H1 (cell line): Measurements from ENCODE around the gene UTS2B. TPM values are rescaled to one million over a fixed set of nuclear protein-coding genes. Genes with fewer than 3 reads are reported as not detected.

Source experiments
- BACH1 ChIP-seq: IDR thresholded peaks from 2 replicates; pipeline ENCODE4 v1.6.1; 2012; ENCODE audit warnings: low read length, improper control_type of control experiment
- EP300 ChIP-seq, 2 experiments: IDR thresholded peaks; 1 replicate in 1 of 2; 2 replicates in 1 of 2; pipeline ENCODE4 v1.6.1; 2011 to 2012; ENCODE audit warnings: low read depth in 2 of 2, low read length in 2 of 2, mild to moderate bottlenecking in 2 of 2, borderline replicate concordance in 1 of 2, inconsistent platforms in 1 of 2, moderate library complexity in 1 of 2
- SP1 ChIP-seq: IDR thresholded peaks from 2 replicates; pipeline ENCODE4 v1.6.1; 2011; ENCODE audit warnings: low read depth, low read length
- polyA plus RNA-seq, 7 experiments: library from polyadenylated mRNA; depleted of rRNA in 3 of 7; stranded (reverse) in 5 of 7; unstranded in 2 of 7; fragments of >200 nt in 5 of 7; fragments of 200-250 nt in 2 of 7; gene quantifications; 1 replicate in 5 of 7; 2 replicates in 1 of 7; 4 replicates in 1 of 7; pipeline versions ENCODE4 v1.2.1 to v1.2.3, GENCODE V29; 2011 to 2013; ENCODE audit warnings: missing spikeins in 2 of 7, mixed read lengths in 2 of 7
- total RNA-seq: library from RNA; stranded (reverse); fragmentation: NEBNext Ultra II Directional; extraction: Animal tissue kit (Norgen Biotek cat#: 25700); gene quantifications from 2 replicates; pipeline ENCODE4 v1.2.1, GENCODE V29; 2021
- TF ChIP-seq, protein P1 (sequence below): IDR thresholded peaks from 2 replicates; pipeline ENCODE4 v1.6.1; 2012; ENCODE audit warnings: low read length, inconsistent platforms
- TF ChIP-seq, protein P2 (sequence below): IDR thresholded peaks from 2 replicates; pipeline ENCODE4 v1.6.1; 2011; ENCODE audit warnings: low read length, improper control_type of control experiment

UTS2B gene
- total and polyA plus RNA-seq, 2 of the 8 experiments (the other 6 are each of a cell fraction or from before 2014, with no cell fraction given), result not detected

DNA sequence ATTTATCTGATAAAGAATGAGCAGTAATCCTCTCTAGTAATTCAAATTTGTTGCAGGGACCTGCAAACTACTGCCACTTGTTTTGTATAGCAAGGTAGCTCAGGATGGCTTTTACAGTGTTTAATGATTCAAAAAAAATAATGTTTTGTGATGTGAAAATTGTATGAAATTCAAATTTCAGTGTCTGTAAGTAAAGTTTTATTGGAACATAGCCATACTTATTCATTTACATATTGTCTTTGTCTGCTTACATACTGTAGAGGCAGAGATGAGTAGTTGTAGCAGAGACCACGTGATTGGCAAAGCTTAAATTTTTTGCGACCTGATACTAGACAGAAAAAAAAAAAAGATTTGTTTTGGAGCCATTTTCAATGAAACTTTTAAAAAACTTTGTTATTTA lies 6.5 kb upstream of the UTS2B start (continued):
- TF ChIP-seq BACH1 (no peak), SP1 (no peak), EP300 (IDR thresholded peaks at IDR 0.05; ENCODE audit: borderline replicate concordance in 1 of 2, low read depth in 2 of 2, low read length in 2 of 2) (no peak)
- TF ChIP-seq, protein P1, sequence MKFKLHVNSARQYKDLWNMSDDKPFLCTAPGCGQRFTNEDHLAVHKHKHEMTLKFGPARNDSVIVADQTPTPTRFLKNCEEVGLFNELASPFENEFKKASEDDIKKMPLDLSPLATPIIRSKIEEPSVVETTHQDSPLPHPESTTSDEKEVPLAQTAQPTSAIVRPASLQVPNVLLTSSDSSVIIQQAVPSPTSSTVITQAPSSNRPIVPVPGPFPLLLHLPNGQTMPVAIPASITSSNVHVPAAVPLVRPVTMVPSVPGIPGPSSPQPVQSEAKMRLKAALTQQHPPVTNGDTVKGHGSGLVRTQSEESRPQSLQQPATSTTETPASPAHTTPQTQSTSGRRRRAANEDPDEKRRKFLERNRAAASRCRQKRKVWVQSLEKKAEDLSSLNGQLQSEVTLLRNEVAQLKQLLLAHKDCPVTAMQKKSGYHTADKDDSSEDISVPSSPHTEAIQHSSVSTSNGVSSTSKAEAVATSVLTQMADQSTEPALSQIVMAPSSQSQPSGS, result no peak
- TF ChIP-seq, protein P2, sequence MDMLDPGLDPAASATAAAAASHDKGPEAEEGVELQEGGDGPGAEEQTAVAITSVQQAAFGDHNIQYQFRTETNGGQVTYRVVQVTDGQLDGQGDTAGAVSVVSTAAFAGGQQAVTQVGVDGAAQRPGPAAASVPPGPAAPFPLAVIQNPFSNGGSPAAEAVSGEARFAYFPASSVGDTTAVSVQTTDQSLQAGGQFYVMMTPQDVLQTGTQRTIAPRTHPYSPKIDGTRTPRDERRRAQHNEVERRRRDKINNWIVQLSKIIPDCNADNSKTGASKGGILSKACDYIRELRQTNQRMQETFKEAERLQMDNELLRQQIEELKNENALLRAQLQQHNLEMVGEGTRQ, result no peak
